Measurements from ENCODE around the gene ERVW-1. TPM values are rescaled to one million over a fixed set of nuclear protein-coding genes. Genes with fewer than 3 reads are reported as not detected.

Gene ERVW-1
- total RNA-seq, 1 donor from 2014 or later = not detected

- no peak for FAIRE-seq
- DNase-seq (ENCODE audit: low spot score in 2 of 2) = no peak
Measured at GRCh38 chr7:92435542-92435941, 42.2 kb downstream of the ERVW-1 start.

DNA sequence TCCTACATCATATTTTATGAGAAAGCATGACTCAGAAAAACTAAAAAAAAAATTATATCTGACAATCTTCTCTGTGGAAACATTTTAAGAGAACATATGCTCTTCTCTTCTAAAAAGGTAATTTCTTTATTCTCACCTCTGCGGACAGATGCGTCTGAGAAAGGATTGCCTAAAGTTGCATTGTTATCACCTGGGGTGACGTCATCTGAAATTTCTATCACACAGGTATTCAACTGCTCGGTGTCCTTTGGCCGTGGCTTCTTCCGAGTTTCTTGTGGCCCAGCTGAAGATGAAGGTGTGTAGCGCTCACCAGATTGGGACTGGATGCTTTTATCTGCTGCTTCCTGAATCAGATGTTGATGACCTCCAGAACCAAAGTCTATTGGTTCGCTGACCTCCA is 44.7 kb downstream of the ERVW-1 start:
- DNase-seq (ENCODE audit: low spot score in 2 of 2) = no peak
- FAIRE-seq = no peak

- FAIRE-seq (no peak), DNase-seq (ENCODE audit: low spot score in 2 of 2) (no peak)
Measured at GRCh38 chr7:92432299-92432946, 45.3 kb downstream of the ERVW-1 start.

DNA sequence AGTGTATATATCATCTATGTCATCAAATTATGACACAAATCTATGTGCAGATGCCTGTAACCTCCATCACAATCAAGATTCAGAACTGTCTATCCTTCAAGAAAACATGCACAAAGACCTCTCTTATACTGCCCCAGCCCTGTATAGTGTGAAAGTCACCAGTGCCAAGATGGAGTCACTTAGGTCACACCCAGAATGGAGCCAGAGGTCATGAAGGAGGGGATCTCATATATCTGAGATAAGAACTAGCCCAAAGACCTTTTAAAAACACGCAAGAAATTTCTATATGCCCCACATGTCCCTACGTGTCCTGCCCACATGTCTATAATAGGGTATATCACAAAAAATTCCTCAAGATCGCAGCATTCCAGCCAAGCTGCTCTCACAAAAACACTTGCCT is 50.6 kb downstream of the ERVW-1 start:
- FAIRE-seq (no peak), DNase-seq (ENCODE audit: low spot score in 2 of 2) (no peak)

DNA sequence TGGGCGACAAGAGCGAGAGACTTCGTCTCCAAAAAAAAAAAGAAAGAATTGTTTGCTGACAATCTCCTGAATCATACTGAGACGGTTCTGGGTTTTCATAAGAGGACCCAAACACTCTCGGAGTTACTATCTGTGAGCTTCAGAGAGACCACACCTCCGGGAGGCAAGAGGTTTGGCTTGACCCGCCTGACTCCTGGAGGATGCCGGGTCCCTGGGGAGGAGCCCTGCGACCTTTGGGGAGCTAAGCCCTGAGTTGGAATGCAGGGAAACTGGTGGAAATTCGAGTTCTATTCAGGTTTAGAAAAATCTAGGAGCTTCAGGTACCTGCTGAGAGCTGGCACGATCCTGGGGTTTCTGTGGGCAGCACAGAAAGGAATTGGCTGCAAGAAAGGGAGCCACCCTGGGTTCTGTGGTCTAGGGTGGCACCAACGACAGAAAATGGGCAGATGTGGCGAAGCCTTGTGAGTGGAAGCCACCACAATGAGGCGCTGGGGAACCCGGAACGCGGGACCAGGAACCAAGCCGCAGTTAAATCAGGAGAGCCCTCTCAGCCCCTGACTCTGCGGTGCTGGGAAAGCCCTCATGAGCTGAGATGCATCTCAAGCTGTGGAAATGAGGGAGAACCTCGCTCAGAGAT is 52.3 kb downstream of the ERVW-1 start:
- DNase-seq (ENCODE audit: low spot score in 2 of 2) (no peak), FAIRE-seq (no peak)

DNA sequence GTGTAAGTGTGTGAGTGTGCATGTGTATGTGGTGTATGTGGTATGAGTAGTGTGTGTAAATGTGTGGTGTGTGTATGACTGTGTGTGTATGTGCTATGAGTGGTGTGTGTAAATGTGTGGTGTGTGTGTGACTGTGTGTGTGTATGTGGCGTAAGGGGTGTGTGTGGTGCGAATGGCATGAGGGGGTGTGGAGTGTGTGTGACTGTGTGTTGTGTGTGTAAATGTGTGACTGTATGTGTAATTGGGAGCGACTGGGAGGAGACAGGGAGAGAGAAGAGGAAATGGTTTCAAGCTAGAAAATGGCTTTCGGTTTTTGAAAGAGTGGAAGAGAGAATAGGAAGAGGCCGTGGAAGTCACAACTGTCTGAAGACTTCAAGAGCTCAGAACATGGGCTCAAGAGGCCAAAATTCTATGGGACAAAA is 54.0 kb downstream of the ERVW-1 start:
- DNase-seq (ENCODE audit: low spot score in 2 of 2) (no peak), FAIRE-seq (no peak)

DNA sequence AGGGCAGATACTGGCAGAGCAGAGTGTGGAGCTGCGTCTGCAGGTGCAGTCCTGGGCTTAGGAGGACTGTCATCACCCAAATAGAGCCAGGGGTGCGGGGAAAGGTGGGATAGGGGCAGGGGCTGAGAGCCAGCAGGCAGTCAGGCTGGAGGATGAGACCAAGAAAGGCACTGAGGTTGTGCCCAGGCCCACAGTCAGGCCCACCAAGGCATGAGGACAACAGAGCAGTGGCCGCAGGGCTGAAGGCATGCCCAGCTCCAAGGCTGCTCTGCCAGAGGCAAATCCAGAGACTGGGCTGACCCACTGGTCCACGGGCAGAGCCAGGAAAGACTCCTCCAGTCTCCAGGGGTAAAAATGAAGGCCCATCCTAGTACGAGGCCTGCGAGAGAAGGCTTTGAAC is 54.8 kb downstream of the ERVW-1 start:
- FAIRE-seq = no peak
- no peak for DNase-seq (ENCODE audit: low spot score in 2 of 2)

GRCh38 chr7:92421676-92422435 is 55.9 kb downstream of the ERVW-1 start:
- DNase-seq (ENCODE audit: low spot score in 2 of 2) (no peak), FAIRE-seq (no peak)

Other genes with a start within 250 kb of the ERVW-1 start
- gene KRIT1, start 232.0 kb downstream of the ERVW-1 start, total RNA-seq = 92.1 TPM
- gene ANKIB1, start 232.0 kb downstream of the ERVW-1 start, total RNA-seq = 114 TPM
- 21.2 TPM for gene GATAD1, start 30.5 kb downstream of the ERVW-1 start, total RNA-seq
- gene PEX1, start 50.6 kb upstream of the ERVW-1 start, total RNA-seq = 74.6 TPM
- gene RBM48, start 50.8 kb upstream of the ERVW-1 start, total RNA-seq = 20.0 TPM
- 20.8 TPM for gene FAM133B, start 112.4 kb upstream of the ERVW-1 start, total RNA-seq